Endothelial cell of umbilical vein (primary cell): ENCODE data around the gene PCNT.

Source experiments
- EZH2 ChIP-seq: IDR thresholded peaks from 2 replicates; pipeline ENCODE4 v1.6.1; 2012; ENCODE audit warnings: borderline replicate concordance, low read depth, mild to moderate bottlenecking, moderate library complexity, low read length, inconsistent platforms; ENCODE audit not compliant: severe bottlenecking
- TF ChIP-seq, protein P1 (sequence below), 2 donors: IDR thresholded peaks; 1 replicate in 1 of 2; 2 replicates in 1 of 2; pipeline ENCODE4 v1.5.1; 2011; ENCODE audit warnings: low read length in 2 of 2, mild to moderate bottlenecking in 2 of 2, moderate library complexity in 2 of 2, control low read depth in 1 of 2, inconsistent platforms in 1 of 2, low read depth in 1 of 2; ENCODE audit not compliant: insufficient read depth in 1 of 2; ENCODE audit errors: extremely low read depth in 1 of 2

DNA sequence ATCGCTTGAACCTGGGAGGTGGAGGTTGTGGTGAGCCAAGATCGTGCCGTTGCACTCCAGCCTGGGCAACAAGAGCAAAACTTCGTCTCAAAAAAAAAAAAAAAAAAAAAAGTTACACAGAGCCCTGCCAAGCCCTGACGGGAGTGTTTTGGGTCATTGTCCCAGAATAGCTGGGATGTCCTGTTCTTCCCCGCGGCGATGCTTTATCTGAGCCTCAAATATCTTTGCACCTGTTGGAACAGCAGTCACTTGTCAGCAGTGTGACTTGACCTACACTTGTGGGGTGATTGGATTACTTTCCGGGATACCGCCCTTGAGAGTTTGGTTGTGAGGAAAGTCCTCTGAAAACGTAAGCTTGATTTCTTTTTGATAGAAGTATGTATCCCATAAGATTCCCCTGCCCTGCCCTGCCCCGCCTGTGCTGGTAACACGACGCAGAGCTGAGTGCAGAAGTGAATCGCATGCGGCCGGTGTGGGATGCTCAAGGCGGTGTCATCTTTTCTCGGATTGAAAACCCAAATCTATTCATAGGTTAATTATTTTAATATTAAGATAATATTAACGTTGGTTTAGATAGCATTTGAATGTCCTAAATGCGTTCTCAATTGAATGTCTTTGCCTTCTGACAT lies 50.9 kb downstream of the PCNT start:
- TF ChIP-seq, protein P1, sequence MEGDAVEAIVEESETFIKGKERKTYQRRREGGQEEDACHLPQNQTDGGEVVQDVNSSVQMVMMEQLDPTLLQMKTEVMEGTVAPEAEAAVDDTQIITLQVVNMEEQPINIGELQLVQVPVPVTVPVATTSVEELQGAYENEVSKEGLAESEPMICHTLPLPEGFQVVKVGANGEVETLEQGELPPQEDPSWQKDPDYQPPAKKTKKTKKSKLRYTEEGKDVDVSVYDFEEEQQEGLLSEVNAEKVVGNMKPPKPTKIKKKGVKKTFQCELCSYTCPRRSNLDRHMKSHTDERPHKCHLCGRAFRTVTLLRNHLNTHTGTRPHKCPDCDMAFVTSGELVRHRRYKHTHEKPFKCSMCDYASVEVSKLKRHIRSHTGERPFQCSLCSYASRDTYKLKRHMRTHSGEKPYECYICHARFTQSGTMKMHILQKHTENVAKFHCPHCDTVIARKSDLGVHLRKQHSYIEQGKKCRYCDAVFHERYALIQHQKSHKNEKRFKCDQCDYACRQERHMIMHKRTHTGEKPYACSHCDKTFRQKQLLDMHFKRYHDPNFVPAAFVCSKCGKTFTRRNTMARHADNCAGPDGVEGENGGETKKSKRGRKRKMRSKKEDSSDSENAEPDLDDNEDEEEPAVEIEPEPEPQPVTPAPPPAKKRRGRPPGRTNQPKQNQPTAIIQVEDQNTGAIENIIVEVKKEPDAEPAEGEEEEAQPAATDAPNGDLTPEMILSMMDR (IDR thresholded peaks at IDR 0.05; ENCODE audit: extremely low read depth in 1 of 2, insufficient read depth in 1 of 2, low read depth in 1 of 2, low read length in 2 of 2) = no peak
- no peak for TF ChIP-seq EZH2
